ENCODE measurements around the gene RBBP8.
A peak's percentile ranks its signal among the peaks of the same experiment; 100 is the strongest.
"Not testable (repeated sequence)": the region's sequence is repeated elsewhere in the genome, so short reads cannot be mapped to it uniquely, and the experiment has no call there.

RBBP8 gene

GRCh38 chr18:22933206-22933965 lies at the start of gene RBBP8:
RBBP8 (plus strand) TSS chr18:22933328; CDS start chr18:22936852, 3,524 bp downstream.
- DNase-seq (ENCODE audit: low spot score): peak; percentile 83

- DNase-seq (ENCODE audit: low spot score): no peak
These were observed 49.3 kb upstream of the RBBP8 start for GRCh38 chr18:22883827-22884226.

- DNase-seq (ENCODE audit: low spot score): not testable (repeated sequence)
These were observed 47.4 kb upstream of the RBBP8 start for GRCh38 chr18:22885694-22886093.

GRCh38 chr18:22899421-22899820 lies 33.7 kb upstream of the RBBP8 start:
- DNase-seq (ENCODE audit: low spot score): no peak

GRCh38 chr18:22900558-22901238 lies 32.4 kb upstream of the RBBP8 start:
- no peak for DNase-seq (ENCODE audit: low spot score)

GRCh38 chr18:22902093-22902492 lies 31.0 kb upstream of the RBBP8 start:
- DNase-seq (ENCODE audit: low spot score): no peak

GRCh38 chr18:22903248-22903647 lies 29.9 kb upstream of the RBBP8 start:
- not testable (repeated sequence) for DNase-seq (ENCODE audit: low spot score)

GRCh38 chr18:22912149-22912548 lies 21.0 kb upstream of the RBBP8 start:
- no peak for DNase-seq (ENCODE audit: low spot score)

- peak; percentile 80 for DNase-seq (ENCODE audit: low spot score)
These were observed 20.3 kb upstream of the RBBP8 start for GRCh38 chr18:22912835-22913234.

- peak; percentile 79 for DNase-seq (ENCODE audit: low spot score)
These were observed 19.3 kb upstream of the RBBP8 start for GRCh38 chr18:22913861-22914260.

- DNase-seq (ENCODE audit: low spot score): peak; percentile 80
These were observed 18.5 kb upstream of the RBBP8 start for GRCh38 chr18:22914633-22915032.

- DNase-seq (ENCODE audit: low spot score): no peak
These were observed 17.8 kb upstream of the RBBP8 start for GRCh38 chr18:22915337-22915736.

GRCh38 chr18:22921772-22922171 lies 11.4 kb upstream of the RBBP8 start:
- DNase-seq (ENCODE audit: low spot score): no peak

GRCh38 chr18:22924589-22924988 lies 8.5 kb upstream of the RBBP8 start:
- DNase-seq (ENCODE audit: low spot score): peak; percentile 44

- DNase-seq (ENCODE audit: low spot score): no peak
These were observed 6.7 kb upstream of the RBBP8 start for GRCh38 chr18:22926454-22926853.

- DNase-seq (ENCODE audit: low spot score): no peak
These were observed 4.8 kb upstream of the RBBP8 start for GRCh38 chr18:22928339-22928738.

- DNase-seq (ENCODE audit: low spot score): peak; percentile 73
These were observed 2.9 kb upstream of the RBBP8 start for GRCh38 chr18:22930089-22930713.

- DNase-seq (ENCODE audit: low spot score): no peak
These were observed 283 bp upstream of the RBBP8 start for GRCh38 chr18:22932885-22933205.

- no peak for DNase-seq (ENCODE audit: low spot score)
These were observed 867 bp downstream of the RBBP8 start for GRCh38 chr18:22933966-22934423.

GRCh38 chr18:22934789-22935188 lies 1.7 kb downstream of the RBBP8 start:
- no peak for DNase-seq (ENCODE audit: low spot score)

- DNase-seq (ENCODE audit: low spot score): no peak
These were observed 2.3 kb downstream of the RBBP8 start for GRCh38 chr18:22935431-22935830.

- DNase-seq (ENCODE audit: low spot score): no peak
These were observed 3.4 kb downstream of the RBBP8 start for GRCh38 chr18:22936515-22936914.

- DNase-seq (ENCODE audit: low spot score): no peak
These were observed 6.5 kb downstream of the RBBP8 start for GRCh38 chr18:22939649-22940048.

Measured in kidney tubule cell (primary cell).